MM.1S (cell line): ENCODE measurements around the gene ZNF574.

ENCODE experiments used
- DNase-seq: peaks from one replicate; pipeline ENCODE4 v3.0.0-alpha.2; 2015
- H2AFZ ChIP-seq: fragments of 300-600 bp; sonication (generic); 2 replicates; pipeline ENCODE4 v1.6.0; 2016; ENCODE audit warnings: antibody characterized with exemption, low read length
- H3F3A ChIP-seq: fragments of 300-600 bp; sonication (generic); 2 replicates; pipeline ENCODE4 v1.6.1; 2016; ENCODE audit warnings: mild to moderate bottlenecking, antibody characterized with exemption, low read length, moderate library complexity, mixed read lengths; ENCODE audit not compliant: insufficient read depth
- H3K27ac ChIP-seq: fragments of 300-600 bp; sonication (generic); 2 replicates; pipeline ENCODE4 v1.5.1; 2016; ENCODE audit warnings: mild to moderate bottlenecking, low read length
- H3K27me3 ChIP-seq: fragments of 300-600 bp; sonication (generic); replicated peaks from 2 replicates; pipeline ENCODE4 v1.6.0; 2016; ENCODE audit warnings: low read length; ENCODE audit not compliant: insufficient read depth
- H3K36me3 ChIP-seq: fragments of 300-600 bp; sonication (generic); replicated peaks from 2 replicates; pipeline ENCODE4 v1.6.1; 2016; ENCODE audit warnings: mild to moderate bottlenecking, low read length, mixed read lengths; ENCODE audit not compliant: insufficient read depth
- H3K4me1 ChIP-seq: fragments of 300-600 bp; sonication (generic); 2 replicates; pipeline ENCODE4 v1.6.1; 2016; ENCODE audit warnings: low read length, mixed read lengths
- H3K4me2 ChIP-seq: fragments of 300-600 bp; sonication (generic); 2 replicates; pipeline ENCODE4 v1.6.0; 2016; ENCODE audit warnings: low read depth, low read length
- H3K4me3 ChIP-seq: fragments of 300-600 bp; sonication (generic); 2 replicates; pipeline ENCODE4 v1.5.1; 2016; ENCODE audit warnings: low read length, mixed read lengths
- H3K79me2 ChIP-seq: fragments of 300-600 bp; sonication (generic); 2 replicates; pipeline ENCODE4 v1.6.1; 2016; ENCODE audit warnings: mixed run types, low read length, mixed read lengths
- H3K9ac ChIP-seq: fragments of 300-600 bp; sonication (generic); 2 replicates; pipeline ENCODE4 v1.6.1; 2016; ENCODE audit warnings: low read length, mixed read lengths
- H3K9me2 ChIP-seq: fragments of 300-600 bp; sonication (generic); replicated peaks from 2 replicates; pipeline ENCODE4 v1.6.1; 2016; ENCODE audit warnings: mild to moderate bottlenecking, low read length, mixed read lengths; ENCODE audit not compliant: insufficient read depth
- H3K9me3 ChIP-seq: fragments of 300-600 bp; sonication (generic); replicated peaks from 2 replicates; pipeline ENCODE4 v1.6.1; 2016; ENCODE audit warnings: mild to moderate bottlenecking, low read length, mixed read lengths; ENCODE audit not compliant: insufficient read depth
- H4K20me1 ChIP-seq: fragments of 300-600 bp; sonication (generic); 2 replicates; pipeline ENCODE4 v1.6.1; 2016; ENCODE audit warnings: mild to moderate bottlenecking, low read length, moderate library complexity, mixed read lengths; ENCODE audit not compliant: insufficient read depth
- EZH2 ChIP-seq: fragments of 300-600 bp; sonication (generic); optimal IDR thresholded peaks from 2 replicates; pipeline ENCODE3; 2017; ENCODE audit warnings: low read depth, mild to moderate bottlenecking, antibody characterized with exemption, low read length, mixed read lengths
- EZH2phosphoT487 ChIP-seq: fragments of 300-600 bp; sonication (generic); IDR thresholded peaks from 2 replicates; pipeline ENCODE4 v1.6.1; 2018; ENCODE audit warnings: antibody characterized with exemption, low read length
- TF ChIP-seq, protein P1 (sequence below): fragments of 300-600 bp; sonication (generic); IDR thresholded peaks from 2 replicates; pipeline ENCODE4 v1.5.1; 2016; ENCODE audit warnings: antibody characterized with exemption, low read length, mixed read lengths

The ZNF574 gene

DNA sequence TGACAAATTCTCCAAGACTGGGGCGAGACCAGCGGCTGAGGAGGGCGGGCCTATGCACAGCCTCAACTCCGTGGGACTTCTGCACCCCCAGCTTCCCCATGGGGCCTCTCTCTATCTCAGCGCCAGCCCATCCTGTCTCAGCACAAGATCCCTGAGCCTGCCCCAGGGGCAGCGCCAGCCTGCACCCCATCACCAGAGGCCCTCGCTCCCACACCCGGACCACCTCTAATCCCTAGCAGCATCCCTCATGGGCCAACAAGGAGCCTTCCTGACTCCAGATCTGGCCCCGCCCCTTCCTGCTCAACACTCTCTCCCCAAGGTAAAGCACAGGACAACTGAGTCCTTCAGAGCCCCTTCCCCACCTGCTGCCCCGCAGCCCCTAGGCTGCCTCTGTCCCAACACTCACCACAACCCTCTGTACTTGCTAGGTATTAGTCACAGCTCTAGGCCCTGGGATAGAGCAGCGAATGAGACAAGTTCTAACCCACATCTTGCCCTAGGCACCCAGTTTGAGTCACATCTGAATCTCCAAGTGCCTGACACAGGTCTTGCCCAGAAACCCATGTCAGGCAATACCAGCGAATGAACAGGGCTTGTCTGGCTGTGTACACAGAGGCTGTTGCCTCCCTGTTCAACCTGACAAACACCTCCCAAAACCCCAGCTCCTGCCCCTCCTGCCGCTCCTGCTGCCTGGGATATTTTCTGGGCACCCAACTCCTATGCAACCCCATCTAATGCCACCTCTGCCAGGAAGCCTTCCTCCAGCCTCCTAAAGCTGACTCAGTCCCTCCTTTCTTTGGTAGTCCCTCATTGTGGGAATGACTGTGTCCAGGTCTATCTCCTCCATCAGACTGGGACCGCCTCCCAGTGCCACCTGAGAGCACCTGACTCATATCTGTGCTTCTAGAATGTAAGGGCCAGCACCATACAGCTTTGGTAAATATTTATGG lies 24.5 kb upstream of the ZNF574 start:
- Histone ChIP-seq H3K27ac (no peak overlapping the region), H4K20me1 (no peaks in the 10 kb centered on the region), H3K4me3 (no peak overlapping the region), H3K27me3 (peaks cover 9% of the 10 kb centered on the region; the same call in 1 of the 2 replicates), H3K4me1 (no peaks in the 10 kb centered on the region), H3K9ac (no peak overlapping the region), H3K79me2 (no peaks in the 10 kb centered on the region), H3F3A (no peaks in the 10 kb centered on the region), H3K9me3 (no peaks in the 10 kb centered on the region), H2AFZ (no peak overlapping the region), H3K36me3 (no peaks in the 10 kb centered on the region), H3K4me2 (no peak overlapping the region), H3K9me2 (no peaks in the 10 kb centered on the region)
- no peak for DNase-seq
- TF ChIP-seq, protein P1, sequence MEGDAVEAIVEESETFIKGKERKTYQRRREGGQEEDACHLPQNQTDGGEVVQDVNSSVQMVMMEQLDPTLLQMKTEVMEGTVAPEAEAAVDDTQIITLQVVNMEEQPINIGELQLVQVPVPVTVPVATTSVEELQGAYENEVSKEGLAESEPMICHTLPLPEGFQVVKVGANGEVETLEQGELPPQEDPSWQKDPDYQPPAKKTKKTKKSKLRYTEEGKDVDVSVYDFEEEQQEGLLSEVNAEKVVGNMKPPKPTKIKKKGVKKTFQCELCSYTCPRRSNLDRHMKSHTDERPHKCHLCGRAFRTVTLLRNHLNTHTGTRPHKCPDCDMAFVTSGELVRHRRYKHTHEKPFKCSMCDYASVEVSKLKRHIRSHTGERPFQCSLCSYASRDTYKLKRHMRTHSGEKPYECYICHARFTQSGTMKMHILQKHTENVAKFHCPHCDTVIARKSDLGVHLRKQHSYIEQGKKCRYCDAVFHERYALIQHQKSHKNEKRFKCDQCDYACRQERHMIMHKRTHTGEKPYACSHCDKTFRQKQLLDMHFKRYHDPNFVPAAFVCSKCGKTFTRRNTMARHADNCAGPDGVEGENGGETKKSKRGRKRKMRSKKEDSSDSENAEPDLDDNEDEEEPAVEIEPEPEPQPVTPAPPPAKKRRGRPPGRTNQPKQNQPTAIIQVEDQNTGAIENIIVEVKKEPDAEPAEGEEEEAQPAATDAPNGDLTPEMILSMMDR: no peak
- TF ChIP-seq EZH2 (no peak), EZH2phosphoT487 (no peak)

DNA sequence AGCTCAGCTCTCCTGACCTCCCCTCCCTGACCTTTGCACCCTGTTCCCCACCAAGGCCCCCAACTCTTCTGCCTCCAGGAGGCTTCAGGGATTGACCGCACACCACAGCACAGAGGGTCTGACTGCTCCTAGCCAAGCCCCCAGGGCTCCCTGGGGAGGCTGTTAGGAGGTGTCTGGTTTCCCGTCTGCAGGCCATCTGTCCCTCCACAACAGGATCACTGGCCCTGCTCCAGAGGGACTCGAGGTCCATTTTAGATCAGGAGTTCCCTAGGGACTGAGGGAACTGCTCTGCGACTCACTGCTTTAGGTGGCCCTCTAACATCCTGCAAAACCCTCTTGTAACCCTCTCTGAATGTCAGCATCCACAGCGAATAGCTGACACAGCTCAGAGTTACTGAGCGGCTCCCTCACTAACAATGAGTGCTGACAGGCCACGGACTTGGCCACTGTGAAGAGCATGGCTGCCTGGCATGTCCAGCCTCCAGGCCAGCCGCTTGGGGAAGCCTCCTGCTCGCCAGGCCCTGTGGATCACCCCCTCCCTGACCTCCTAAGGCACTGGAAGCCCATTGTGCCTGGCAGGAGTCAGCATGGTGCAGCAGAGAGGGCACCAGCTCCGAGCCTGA lies 23.6 kb upstream of the ZNF574 start:
- H3K9ac ChIP-seq: no peak overlapping the region
- H2AFZ ChIP-seq: no peak overlapping the region
- no peak for DNase-seq
- TF ChIP-seq, protein P1: no peak
- TF ChIP-seq EZH2phosphoT487 (no peak), EZH2 (no peak)
- H3K27ac ChIP-seq: no peak overlapping the region
- no peaks in the 10 kb centered on the region for H3K9me3 ChIP-seq
- no peak overlapping the region for H3K4me2 ChIP-seq
- H3K27me3 ChIP-seq: peaks cover 9% of the 10 kb centered on the region; the same call in 1 of the 2 replicates
- no peaks in the 10 kb centered on the region for H4K20me1 ChIP-seq
- H3K36me3 ChIP-seq: no peaks in the 10 kb centered on the region
- H3K4me1 ChIP-seq: no peaks in the 10 kb centered on the region
- H3F3A ChIP-seq: no peaks in the 10 kb centered on the region
- no peaks in the 10 kb centered on the region for H3K79me2 ChIP-seq
- H3K4me3 ChIP-seq: no peak overlapping the region
- H3K9me2 ChIP-seq: no peaks in the 10 kb centered on the region

DNA sequence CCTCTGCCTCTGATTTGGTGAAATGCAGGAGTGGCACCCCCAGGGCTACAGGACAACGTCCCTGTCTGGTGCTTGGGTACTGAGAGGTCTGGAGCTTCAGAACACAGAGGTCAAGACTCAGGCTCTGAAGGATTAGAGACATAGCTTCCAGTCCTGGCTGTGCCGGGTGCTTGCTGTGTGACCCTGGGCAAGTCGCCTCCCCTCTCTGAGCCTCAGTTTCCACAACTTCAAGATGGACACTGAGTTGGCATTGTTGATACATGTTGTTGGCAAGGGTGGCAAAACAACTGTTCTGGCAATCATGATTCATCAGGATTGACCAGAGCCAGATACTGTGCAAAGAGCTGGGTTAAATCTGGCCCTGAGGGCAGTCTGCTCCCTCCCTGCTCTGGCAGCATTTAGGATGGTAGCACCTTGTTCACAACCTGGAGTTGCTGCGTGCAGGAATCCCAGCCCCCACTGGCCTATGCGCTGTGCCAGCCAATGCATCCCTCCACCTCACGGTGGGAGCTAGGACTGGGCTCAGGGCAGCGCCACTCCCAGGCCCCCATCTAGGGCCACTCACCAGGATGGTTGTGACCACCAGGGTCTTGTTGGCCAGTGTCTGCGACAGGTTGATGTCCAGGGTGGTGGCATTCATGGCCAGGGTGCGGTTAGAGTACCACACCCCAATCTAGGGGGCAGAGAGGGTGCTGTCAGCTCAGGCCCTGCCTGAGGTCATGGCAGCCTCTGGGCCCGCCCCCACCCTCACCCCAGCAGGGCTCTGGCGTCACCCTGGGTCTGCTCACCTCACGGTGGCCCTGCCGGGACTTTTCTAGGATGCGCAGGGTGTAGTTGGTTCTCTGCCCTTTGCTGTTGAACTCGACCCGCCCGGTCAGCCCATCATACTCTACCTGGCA lies 22.7 kb upstream of the ZNF574 start:
- Histone ChIP-seq H3K4me3 (no peak overlapping the region), H3K9me2 (no peaks in the 10 kb centered on the region), H2AFZ (no peak overlapping the region), H4K20me1 (no peaks in the 10 kb centered on the region), H3K4me1 (no peaks in the 10 kb centered on the region), H3K79me2 (no peaks in the 10 kb centered on the region), H3K27me3 (peaks cover 9% of the 10 kb centered on the region; the same call in 1 of the 2 replicates), H3K9ac (no peak overlapping the region), H3K27ac (no peak overlapping the region), H3F3A (no peaks in the 10 kb centered on the region), H3K36me3 (no peaks in the 10 kb centered on the region), H3K9me3 (no peaks in the 10 kb centered on the region), H3K4me2 (no peak overlapping the region)
- TF ChIP-seq EZH2 (no peak), EZH2phosphoT487 (no peak)
- TF ChIP-seq, protein P1: no peak
- DNase-seq: no peak
